ENCODE results near the gene DDAH2.
"Not testable (repeated sequence)": the region's sequence is repeated elsewhere in the genome, so short reads cannot be mapped to it uniquely, and the experiment has no call there.

DDAH2 gene

DNA sequence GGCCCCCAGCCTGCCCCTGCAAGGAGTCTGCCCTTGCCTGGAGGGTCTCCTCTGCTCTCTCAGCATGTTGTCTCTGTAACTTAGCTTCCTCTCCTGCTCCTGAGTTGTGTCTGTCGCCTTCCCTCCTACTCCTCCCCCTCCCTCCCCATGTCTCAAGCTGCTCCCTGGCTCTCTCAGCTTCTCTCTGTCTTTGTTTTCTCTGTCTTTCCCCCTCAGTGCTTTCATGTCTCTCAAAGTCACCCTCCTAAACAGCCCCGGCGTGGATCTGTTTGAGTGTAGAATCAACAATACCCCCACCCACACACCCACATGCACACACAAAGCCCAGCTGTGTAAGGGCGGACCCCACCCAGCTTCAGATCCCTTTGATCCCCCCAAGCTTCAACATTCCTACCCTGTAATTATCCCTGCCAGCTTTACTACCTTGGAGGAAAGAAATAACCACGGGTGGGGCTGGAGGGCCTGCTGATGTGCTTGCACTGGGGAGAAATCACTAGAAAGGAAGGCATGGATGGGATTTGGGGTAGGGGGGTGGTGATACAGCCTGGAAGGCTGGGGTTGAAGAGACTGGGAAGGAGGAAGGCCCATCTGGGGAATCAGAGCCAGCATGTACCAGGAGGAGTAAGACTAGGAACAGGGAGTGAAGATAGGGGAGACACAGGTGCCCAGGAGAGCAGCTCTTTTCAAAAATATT, 15.0 kb downstream of the DDAH2 start:
- ATAC-seq, result no peak
- DNase-seq, result no peak

DNA sequence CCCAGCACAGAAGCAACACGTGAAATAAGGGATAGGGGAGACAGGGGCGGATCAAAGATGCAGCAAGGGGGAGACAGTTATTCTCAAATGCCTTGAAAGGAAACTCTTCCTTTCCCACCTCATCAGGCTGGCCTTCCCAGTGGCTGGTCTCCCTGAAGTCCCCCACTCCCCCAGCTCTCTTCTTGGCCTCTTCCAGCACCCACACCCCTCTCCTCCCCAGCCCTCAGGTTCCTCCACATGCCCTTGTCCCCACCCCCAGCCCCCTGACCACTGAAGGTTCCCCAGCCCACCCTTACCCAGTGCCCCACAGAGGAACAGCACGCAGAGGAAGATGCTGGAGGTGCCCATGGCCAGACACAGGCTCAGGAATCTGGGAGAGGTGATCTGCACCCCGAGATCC, 15.6 kb downstream of the DDAH2 start:
- ATAC-seq (no peak), DNase-seq (no peak)

DNA sequence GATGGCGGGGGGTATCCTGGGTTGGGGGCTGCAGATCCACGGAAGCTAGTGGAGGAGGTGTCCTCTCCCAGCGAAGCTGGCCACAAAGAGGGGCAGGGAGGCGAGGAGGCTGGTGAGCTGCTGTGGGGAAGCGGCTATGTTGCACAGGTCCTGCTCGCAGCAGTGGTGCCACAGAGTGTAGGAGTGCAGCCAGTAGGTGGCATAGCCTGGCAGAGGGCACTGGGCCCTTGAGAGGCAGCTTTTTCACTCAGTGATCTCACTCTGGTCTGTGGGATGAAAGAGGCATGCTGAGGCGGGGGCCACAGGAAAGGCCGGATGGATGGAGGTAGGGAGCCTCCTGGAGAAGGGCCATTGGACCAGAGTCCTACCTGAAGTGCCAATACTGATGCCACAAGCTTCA, 16.8 kb downstream of the DDAH2 start:
- DNase-seq (no peak), ATAC-seq (no peak)

DNA sequence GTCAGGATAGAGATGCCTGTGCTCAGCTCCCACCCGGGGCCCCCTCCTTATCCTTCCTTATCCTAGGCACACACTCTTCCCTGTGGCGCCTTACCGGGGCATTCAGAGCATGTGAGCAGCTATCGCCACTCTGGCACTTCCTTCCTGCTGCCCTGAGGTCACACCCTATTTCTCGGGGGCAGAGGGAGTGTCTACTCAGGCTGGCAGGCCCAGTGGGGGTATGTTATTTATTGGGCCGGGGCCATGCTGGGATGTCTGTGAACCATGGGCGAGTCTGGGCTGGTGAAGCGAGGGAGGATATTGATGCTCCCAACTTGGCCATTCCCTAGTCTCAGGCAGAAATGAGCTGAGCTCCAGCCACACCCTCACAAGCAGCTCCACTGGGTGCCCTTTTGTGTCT, 17.9 kb downstream of the DDAH2 start:
- no peak for ATAC-seq

DNA sequence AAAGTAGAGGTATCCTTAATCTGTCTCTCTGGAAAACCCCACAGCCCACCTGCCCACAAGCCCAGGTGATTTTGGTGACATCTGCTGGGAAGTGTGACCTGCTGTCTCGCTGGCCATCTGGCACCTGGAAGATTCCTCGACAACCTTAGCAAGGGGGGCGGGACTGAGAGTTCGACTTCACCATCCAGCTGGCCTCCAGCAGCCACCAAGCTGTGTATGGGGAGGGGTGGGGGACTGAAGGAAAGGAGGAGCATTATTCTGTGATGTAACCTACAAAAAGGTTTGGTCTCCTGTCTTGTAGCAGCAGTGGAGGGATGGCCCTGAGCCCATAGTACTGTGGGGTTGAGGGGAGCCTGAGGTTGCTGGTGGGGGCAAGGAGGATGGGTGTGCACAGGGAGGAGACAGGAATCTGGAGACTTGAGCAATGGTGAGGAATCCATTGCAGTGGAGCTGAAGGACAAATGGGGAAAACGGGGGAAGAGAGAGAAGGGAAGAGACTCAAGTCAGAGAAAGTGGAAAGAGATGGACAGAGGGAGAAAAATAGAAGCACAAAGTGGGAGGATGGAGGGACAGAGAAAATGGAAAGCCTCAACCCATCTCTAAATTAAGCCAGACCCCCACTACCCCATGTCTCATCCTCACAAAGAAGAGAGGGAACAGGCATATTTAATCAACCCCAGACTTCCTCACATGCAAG, 18.4 kb downstream of the DDAH2 start:
- DNase-seq, result no peak
- ATAC-seq, result no peak

More for the DNA sequence above, 17.9 kb downstream of the DDAH2 start:
- no peak for DNase-seq

DNA sequence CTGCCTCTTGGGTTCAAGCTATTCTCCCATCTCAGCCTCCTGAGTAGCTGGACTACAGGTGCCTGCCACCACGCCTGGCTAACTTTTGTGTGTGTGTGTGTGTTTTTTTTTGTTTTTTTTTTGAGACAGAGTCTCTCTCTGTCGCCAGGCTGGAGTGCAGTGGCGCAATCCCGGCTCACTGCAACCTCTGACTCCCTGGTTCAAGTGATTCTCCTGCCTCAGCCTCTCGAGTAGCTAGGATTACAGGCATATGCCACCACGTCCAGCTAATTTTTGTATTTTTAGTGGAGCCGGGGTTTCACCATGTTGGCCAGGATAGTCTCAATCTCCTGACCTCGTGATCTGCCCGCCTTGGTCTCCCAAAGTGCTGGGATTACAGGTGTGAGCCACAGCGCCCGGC, 19.9 kb downstream of the DDAH2 start:
- not testable (repeated sequence) for ATAC-seq, DNase-seq

DNA sequence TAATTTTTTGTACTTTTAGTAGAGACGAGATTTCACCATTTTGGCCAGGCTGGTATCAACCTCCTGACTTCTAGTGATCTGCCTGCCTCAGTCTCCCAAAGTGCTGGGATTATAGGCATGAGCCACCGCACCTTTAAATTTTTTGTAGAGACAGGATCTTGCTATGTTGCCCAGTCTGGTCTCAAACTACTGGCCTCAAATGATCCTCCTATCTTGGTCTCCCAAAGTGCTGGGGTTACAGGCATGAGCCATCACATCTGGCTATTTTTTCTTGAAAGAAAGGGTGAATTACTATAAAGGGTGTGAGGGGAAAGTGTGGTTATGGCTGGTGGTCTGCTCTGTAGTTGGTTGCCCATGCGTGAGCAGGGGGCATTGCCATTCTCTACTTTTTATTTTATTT, 20.9 kb downstream of the DDAH2 start:
- no peak for DNase-seq
- no peak for ATAC-seq

DNA sequence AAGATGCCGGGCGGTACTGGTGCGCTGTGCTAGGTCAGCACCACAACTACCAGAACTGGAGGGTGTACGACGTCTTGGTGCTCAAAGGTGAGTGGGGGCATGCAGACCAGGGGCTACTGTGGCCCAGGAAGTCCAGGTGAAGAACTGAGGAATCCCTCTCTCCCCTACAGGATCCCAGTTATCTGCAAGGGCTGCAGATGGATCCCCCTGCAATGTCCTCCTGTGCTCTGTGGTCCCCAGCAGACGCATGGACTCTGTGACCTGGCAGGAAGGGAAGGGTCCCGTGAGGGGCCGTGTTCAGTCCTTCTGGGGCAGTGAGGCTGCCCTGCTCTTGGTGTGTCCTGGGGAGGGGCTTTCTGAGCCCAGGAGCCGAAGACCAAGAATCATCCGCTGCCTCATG, 21.4 kb downstream of the DDAH2 start:
- DNase-seq (no peak), ATAC-seq (no peak)

DNA sequence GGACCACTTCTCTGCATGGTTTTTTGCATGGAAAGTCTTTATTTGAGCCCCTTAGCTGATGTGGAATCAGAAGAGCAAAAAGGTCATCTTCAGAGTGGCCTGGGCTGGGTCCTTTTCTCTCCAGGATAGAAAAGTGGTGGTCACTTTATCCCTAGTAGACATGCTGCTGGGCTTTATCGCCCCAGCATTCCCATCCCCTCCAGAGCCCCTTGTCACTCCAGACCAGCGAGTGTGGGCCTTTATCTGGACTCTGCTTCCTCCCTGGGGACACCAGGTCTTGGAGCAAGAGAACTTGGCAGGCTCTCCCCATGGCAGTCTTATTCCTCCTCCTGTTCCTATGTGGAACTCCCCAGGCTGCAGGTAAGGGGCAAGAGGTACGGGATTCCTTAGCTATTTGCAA, 22.5 kb downstream of the DDAH2 start, which contains the start of gene LY6G6F:
Gene LY6G6F, plus strand, starts transcription at position 268 of the 400 bp plus-strand sequence. Its CDS starts 41 bp downstream, at position 309.
- DNase-seq (no peak), ATAC-seq (no peak)

DNA sequence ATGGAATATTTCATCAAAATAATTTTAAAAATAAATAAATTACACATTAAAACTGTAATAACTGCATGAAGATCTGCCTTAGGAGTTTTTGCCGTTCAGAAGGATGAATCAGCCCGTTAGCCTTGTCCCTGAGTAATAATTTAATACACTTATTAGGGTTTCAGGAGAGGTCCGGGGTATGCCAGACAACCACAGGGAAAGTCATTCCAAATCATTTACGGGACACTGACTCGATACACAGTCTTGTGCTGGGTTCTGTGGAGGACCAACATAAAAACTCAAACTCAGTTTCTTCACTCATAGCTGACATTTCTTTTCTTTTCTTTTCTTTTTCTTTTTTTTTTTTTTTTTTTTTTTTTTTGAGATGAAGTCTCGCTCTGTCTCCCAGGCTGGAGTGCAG, 23.2 kb downstream of the DDAH2 start:
- DNase-seq (no peak), ATAC-seq (no peak)

DNA sequence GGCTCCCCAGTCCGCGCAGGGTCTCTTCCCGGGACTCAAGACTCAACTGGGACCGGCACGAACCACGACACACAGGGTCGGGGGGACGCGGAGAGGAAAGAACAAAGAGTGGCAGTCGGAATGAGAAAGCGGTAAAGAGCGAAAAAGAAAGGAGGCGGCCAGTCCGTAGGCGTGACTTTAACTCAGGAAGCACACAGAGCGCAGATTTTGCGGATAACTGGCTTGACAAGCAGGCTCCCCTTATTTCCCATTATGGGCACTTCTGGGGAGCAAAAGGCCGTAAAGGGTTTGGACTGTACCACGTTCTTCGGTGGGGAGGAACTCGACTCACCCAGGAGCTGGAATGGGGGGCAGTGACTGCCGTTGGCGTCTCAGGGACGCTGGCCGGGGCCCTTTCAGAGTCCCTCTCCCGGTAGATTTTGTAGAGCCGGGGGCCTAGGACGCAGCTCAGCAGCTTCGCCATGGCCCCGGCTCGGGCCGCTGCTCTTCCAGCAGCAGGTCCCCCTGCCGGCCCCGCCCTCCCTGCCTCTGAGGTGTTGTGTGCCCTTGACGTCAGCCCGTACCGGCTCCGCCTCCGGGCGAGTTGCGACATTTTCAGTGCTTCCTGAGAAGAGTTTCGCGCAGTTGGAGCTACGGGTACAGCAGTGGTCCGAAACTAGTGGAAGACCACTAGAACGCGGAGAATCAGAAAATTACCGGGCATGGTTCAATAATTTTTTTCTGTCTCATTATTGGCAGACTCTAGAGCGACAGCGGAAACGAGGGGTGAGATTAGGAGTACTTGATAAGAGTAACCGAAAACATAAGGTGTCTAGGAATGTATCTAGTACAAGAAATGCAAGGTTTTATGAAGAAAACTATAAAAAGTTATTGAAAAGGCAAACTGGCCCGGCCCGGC, 26.0 kb downstream of the DDAH2 start, which contains the start of gene ABHD16A:
Gene ABHD16A, minus strand, starts transcription at position 506 of the 898 bp plus-strand sequence. Its CDS starts 43 bp downstream, at position 463.
- peak; percentile 97 for ATAC-seq
- DNase-seq, result peak; percentile 98

DNA sequence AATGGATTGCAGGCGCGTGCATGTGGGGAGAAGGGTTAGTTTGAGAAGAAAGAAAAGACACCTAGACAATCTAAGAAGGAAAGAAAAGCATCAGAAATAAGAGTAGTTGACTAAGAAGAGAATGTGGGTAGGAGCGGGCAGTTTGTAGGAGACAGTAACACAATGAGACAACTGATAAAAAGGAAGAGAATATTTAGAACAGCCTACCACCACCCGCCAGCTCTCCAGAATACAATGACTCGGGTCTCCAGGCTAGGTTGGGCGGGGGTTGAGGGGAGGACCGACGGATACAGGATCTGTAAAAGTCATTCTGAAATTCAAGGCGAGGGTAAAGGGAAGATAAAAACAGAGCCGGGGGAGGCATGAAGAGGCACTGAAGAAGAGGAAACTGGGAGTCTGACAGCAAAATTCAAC, 26.7 kb downstream of the DDAH2 start:
- no peak for ATAC-seq

DNA sequence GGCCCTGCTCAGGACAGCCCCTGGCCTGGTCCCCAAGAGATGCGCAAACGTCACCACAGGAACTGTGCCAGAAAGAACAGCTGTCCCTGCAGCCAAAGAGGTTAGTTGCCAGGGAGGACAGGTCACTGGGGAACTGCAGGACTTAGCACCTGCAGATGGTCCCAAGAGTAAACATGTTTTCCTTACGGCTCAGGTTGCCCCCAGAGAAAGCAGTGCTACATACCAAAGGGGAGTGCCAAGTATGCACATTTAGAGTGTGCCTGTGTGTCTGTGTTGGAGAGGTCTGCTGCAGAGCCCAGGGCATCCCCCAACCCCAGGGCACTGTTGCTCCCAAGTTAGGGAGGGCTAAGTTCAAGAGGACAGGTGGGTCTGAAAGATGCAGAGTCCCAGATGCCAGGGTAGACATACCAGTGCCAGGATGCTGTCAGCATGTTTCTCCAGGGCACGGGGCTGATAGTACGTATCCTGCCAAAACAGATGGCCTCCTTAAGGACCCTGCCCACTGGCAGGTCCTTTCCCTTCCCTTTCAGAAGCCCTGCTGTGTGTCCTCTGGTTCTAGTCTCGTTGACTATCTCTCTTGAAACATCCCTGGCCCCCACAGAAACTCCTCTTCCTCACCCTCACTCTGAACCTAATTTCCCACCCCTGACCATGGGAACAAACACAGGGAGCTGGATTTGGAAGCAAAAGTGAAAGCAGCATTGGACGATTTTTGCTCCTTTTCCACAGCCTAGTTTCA, 27.3 kb downstream of the DDAH2 start:
- ATAC-seq, result no peak
- DNase-seq, result no peak

More for the DNA sequence above, 26.7 kb downstream of the DDAH2 start:
- peak; percentile 39 for DNase-seq

DNA sequence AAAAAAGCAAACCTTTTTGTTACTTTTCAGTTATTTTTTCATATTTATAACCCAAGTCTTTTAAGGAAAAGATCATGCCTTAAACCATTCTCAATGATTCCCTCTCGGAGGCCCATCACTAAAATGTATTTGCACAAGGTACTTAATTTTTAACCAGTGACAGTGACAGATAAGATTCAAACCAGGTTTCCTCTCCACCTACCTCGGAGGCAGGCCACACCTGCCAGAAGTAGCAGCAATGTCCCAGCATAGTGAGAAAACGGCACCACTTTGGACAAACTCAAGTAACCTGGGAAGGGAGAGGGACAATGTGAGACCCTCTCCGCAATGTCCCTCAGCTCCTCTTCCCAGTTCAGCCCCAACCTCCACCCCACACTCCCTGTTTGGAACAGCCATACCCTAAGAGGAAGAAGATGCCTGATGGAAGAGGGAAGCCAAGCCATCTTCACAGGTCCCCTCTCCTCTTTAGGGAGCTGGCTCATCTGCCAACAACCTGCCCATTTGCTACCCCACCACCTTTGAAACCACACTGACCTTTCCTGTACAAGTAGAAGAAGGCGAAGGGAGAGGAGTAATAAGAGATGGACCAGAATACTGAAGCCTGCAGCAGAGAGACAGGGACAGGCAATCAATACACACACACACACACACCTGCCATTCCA, 28.2 kb downstream of the DDAH2 start:
- DNase-seq (no peak), ATAC-seq (no peak)

DNA sequence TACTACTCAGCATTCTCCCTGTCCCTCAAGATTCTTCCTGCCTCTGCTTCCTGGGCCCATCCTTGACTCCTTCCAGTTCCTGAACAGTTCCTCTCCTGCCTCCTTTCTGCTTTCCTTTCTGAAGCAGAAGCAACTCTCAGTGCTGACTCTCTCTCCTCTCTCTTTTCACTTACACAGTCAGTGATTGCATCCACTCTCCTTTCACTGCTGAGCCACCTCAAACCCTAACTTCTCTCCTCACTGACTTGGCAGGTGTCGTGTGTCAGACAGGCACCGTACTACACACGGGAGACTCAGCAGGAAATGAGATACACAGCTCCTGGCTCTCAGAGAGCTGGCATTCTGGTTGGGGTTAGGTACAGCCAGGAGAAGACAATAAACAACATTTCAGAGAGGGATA, 31.5 kb downstream of the DDAH2 start:
- DNase-seq (no peak), ATAC-seq (no peak)

DNA sequence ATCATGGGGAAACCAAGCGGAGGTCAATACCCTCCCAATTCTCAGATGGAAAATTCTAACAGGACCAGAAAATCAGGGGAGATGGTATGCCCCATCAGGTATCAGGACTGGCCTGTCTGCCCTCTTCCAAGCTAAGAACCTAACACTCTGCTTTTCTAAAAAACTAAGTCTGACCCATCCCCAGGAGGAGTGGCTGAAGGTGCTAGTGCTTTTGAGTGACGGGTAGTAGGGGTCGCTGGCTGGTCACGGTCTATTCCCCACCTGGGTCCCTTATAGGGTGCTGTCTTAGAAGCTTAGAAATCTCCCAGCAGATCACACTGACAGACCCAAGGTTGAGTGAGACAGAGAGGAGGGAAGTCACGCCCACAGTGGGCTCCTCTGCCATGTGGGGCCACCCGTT, 35.6 kb downstream of the DDAH2 start:
- no peak for DNase-seq
- no peak for ATAC-seq

DNA sequence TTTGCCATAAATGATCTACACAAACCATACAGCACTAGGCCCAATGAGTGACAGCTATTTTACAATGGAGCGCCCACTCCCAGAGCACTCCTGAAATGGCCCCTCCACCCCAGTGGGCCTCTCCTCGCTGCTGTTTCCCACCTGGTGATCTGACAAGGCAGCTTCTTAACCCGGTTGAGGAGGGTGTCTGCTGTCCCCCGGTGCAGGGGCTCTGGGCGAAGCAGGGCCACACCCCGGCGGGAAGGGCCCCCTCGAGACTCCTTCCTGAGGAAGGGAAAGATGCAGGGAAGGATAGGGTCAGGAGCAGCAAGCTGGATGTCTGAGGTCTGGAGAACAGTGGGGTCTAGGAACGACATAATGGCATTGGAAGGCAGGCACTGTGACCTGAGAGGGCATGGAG, 36.2 kb downstream of the DDAH2 start:
- ATAC-seq (no peak), DNase-seq (no peak)

DNA sequence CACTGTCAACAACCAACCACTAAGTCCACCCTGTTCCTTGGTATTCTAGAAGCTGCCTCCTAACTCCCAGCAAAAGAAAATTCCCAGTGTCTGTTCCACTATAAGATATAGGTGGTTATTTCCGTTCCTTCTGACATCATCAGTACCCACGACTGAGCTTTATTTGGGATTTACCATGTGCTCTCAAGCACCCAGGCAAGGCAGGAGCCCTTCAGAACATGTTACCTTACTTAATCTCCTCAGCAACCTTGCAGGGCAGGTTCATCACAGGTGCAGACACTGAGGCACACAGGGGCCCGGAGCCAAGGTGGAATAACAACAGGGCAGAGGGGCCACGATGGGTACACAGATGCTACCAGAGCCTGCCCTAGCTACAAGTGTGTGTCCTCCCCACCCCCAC, 36.7 kb downstream of the DDAH2 start:
- ATAC-seq (no peak), DNase-seq (no peak)

DNA sequence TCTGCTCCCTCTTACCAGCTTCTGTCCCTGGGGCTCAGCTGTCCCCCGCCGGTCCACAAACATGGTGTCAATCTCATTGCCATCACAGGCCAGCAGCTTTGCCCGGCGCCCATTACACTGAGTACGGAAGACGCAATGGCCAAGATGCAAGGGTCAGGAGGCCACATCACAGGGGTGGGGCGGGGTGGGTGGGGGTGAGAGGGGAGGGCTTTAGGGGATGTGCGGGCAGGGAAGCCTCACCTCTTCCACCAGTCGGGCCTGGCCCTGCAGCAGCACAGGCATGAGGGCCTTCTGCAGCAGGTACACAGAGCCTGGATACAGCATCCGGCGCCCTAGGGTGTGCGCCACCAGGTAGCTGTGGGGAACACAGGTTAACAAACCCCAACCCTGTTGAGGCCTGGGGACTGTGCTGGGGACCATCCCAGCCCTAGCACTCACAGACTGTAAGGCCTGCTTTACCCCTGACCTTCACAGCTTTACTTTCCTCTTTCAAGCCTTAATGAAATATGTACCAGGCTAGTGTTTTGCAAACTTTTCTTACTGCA, 37.5 kb downstream of the DDAH2 start:
- ATAC-seq (no peak), DNase-seq (no peak)

DNA sequence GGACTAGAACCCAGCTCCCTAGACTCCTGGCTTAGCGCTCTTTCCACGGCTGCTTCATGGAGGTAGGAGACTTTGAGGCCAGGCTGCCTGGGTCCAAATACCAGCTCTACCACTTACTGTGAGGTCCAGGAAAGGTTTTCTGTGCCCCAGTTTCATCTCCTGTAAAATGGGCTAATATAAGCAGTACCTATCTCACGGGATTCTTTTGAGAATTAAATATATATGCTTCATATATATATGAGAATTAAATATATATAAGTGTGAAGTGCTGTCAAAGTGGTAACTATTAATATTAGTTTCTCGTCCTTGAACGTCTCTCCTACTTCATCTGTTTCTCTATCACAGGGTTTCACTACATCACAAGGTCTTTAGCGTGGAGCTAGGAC, 38.0 kb downstream of the DDAH2 start:
- no peak for DNase-seq
- no peak for ATAC-seq

All from stimulated activated naive CD8-positive, alpha-beta T cell treated with anti-CD3 and anti-CD28 coated beads, Interleukin-15, Interleukin-2, amounts not matched to agents 100 U/mL and 50 U/mL, for 24 hours (primary cell).